ENCODE results near the gene MAP3K12. TPM values are rescaled to one million over a fixed set of nuclear protein-coding genes. Genes with fewer than 3 reads are reported as not detected.
A peak's percentile ranks its signal among the peaks of the same experiment; 100 is the strongest.

MAP3K12 gene
- total RNA-seq, 5 donors from 2014 or later (not counting 1 experiment from before 2014, with no cell fraction given), result 21.4 to 29.9 (median 25.9) TPM

- ATAC-seq (replicated peaks in 1 of 4), result no peak
- WGBS (ENCODE audit: insufficient coverage), result 100% methylated on average over 1 of the region's 3 CpGs
- Histone ChIP-seq H3K4me3 (ENCODE audit: control insufficient read depth in 1 of 2, extremely low read depth in 1 of 2, low read length in 1 of 2) (no peak overlapping the region), H3K36me3 (ENCODE audit: control insufficient read depth in 2 of 2, extremely low read depth in 1 of 2, insufficient read depth in 1 of 2, low read length in 1 of 2) (peaks cover 6 to 58% of the 10 kb centered on the region in 2 donors), H3K27ac (ENCODE audit: low read length) (no peak overlapping the region), H3K4me1 (ENCODE audit: control insufficient read depth in 1 of 2, extremely low read depth in 1 of 2, insufficient read depth in 2 of 2, low read length in 2 of 2) (peaks cover 13 to 17% of the 10 kb centered on the region in 2 experiments), H3K27me3 (replicated peaks in 1 of 2; ENCODE audit: control insufficient read depth in 2 of 2, extremely low read depth in 1 of 2, insufficient read depth in 2 of 2, low read length in 1 of 2) (no peaks in the 10 kb centered on the region), H3K9me3 (no peaks in the 10 kb centered on the region)
- CTCF ChIA-PET, result interaction anchor here in 1 of 2 donors (0.8 to 1.0 kb wide), 2 partner anchors 22 to 53 kb away, joined by 3 read pairs; no protein-coding TSS in a partner anchor
- peaks cover 35 to 44% (median 41%) of the 10 kb centered on the region in 3 donors for H3K4me1 Mint-ChIP-seq
- H3K27me3 Mint-ChIP-seq, result no peaks in the 10 kb centered on the region
- DNase-seq, result no peak
- H3K9me3 Mint-ChIP-seq, result no peaks in the 10 kb centered on the region
- H3K4me3 Mint-ChIP-seq, result peak overlapping the region; percentile 56 to 97 (median 89)
- H3K36me3 Mint-ChIP-seq, result peaks cover 39% of the 10 kb centered on the region
- POLR2A ChIA-PET, result interaction anchor here (0.6 to 1.6 kb wide), 5 partner anchors 20 to 69 kb away, joined by 3 to 7 read pairs (median 5); no protein-coding TSS in a partner anchor
- no peak overlapping the region for H3K27ac Mint-ChIP-seq
Observed at GRCh38 chr12:53454707-53455106, 44.6 kb downstream of the MAP3K12 start.

GRCh38 chr12:53453953-53454640 lies 45.2 kb downstream of the MAP3K12 start:
- Mint-ChIP-seq H3K36me3 (peaks cover 37% of the 10 kb centered on the region), H3K9me3 (no peaks in the 10 kb centered on the region), H3K4me3 (peak overlapping the region; percentile 89 to 99 (median 97)), H3K27ac (peak overlapping the region; percentile 24 to 99), H3K27me3 (no peaks in the 10 kb centered on the region), H3K4me1 (peaks cover 34 to 41% (median 40%) of the 10 kb centered on the region in 3 donors)
- ChIA-PET POLR2A (interaction anchor here (0.5 to 1.6 kb wide), 7 partner anchors 19 to 135 kb away, joined by 3 to 10 read pairs (median 5); no protein-coding TSS in a partner anchor), CTCF (interaction anchor here in 1 of 2 donors (0.8 to 1.0 kb wide), 2 partner anchors 23 to 54 kb away, joined by 3 read pairs; no protein-coding TSS in a partner anchor)
- no peaks in the 10 kb centered on the region for H3K9me3 ChIP-seq
- peaks cover 6 to 52% of the 10 kb centered on the region in 2 donors for H3K36me3 ChIP-seq (ENCODE audit: control insufficient read depth in 2 of 2, extremely low read depth in 1 of 2, insufficient read depth in 1 of 2, low read length in 1 of 2)
- no peak overlapping the region for H3K4me3 ChIP-seq (ENCODE audit: control insufficient read depth in 1 of 2, extremely low read depth in 1 of 2, low read length in 1 of 2)
- ATAC-seq (replicated peaks in 1 of 4) (no peak), DNase-seq (no peak)
- H3K4me1 ChIP-seq (ENCODE audit: control insufficient read depth in 1 of 2, extremely low read depth in 1 of 2, insufficient read depth in 2 of 2, low read length in 2 of 2), result peaks cover 13 to 17% of the 10 kb centered on the region in 2 experiments
- 35% methylated on average over 5 of the region's 6 CpGs for WGBS (ENCODE audit: insufficient coverage)
- H3K27me3 ChIP-seq (replicated peaks in 1 of 2; ENCODE audit: control insufficient read depth in 2 of 2, extremely low read depth in 1 of 2, insufficient read depth in 2 of 2, low read length in 1 of 2), result no peaks in the 10 kb centered on the region
- H3K27ac ChIP-seq (ENCODE audit: low read length), result peak overlapping the region; percentile 85

- Mint-ChIP-seq H3K36me3 (peaks cover 35% of the 10 kb centered on the region), H3K4me1 (peaks cover 34 to 41% (median 38%) of the 10 kb centered on the region in 3 donors), H3K4me3 (peak overlapping the region; percentile 89 to 99 (median 97)), H3K9me3 (no peaks in the 10 kb centered on the region), H3K27me3 (no peaks in the 10 kb centered on the region), H3K27ac (peak overlapping the region; percentile 99)
- Histone ChIP-seq H3K36me3 (ENCODE audit: control insufficient read depth in 2 of 2, extremely low read depth in 1 of 2, insufficient read depth in 1 of 2, low read length in 1 of 2) (peaks cover 14 to 39% of the 10 kb centered on the region in 2 donors), H3K27me3 (replicated peaks in 1 of 2; ENCODE audit: control insufficient read depth in 2 of 2, extremely low read depth in 1 of 2, insufficient read depth in 2 of 2, low read length in 1 of 2) (no peaks in the 10 kb centered on the region), H3K4me1 (ENCODE audit: control insufficient read depth in 1 of 2, extremely low read depth in 1 of 2, insufficient read depth in 2 of 2, low read length in 2 of 2) (peaks cover 13 to 17% of the 10 kb centered on the region in 2 experiments), H3K4me3 (ENCODE audit: control insufficient read depth in 1 of 2, extremely low read depth in 1 of 2, low read length in 1 of 2) (peak overlapping the region; percentile 76 to 79), H3K9me3 (no peaks in the 10 kb centered on the region), H3K27ac (ENCODE audit: low read length) (peak overlapping the region; percentile 85)
- ATAC-seq (replicated peaks in 1 of 4), result peak; percentile 42 to 52 (median 50)
- DNase-seq, result peak; percentile 50 to 87 (median 75)
- WGBS (ENCODE audit: insufficient coverage), result under 1% methylated on average over 13 of the region's 82 CpGs
- ChIA-PET POLR2A (interaction anchor here in 1 of 2 donors (0.7 to 0.8 kb wide), 2 partner anchors 13 to 71 kb away, joined by 3 to 6 read pairs; no protein-coding TSS in a partner anchor), CTCF (interaction anchor here (0.7 to 1.0 kb wide), 6 partner anchors 21 to 194 kb away, joined by 3 to 6 read pairs (median 4); no protein-coding TSS in a partner anchor)
Observed at GRCh38 chr12:53452159-53453077, 46.8 kb downstream of the MAP3K12 start.

GRCh38 chr12:53451661-53452158 lies 47.5 kb downstream of the MAP3K12 start, which contains the start of gene PCBP2:
PCBP2 (plus strand) TSS chr12:53452102; CDS start chr12:53454801, 2,699 bp downstream.
- peak; percentile 94 for ATAC-seq (replicated peaks in 1 of 4)
- DNase-seq, result peak; percentile 89 to 99 (median 97)
- CTCF ChIA-PET, result interaction anchor here (0.5 to 1.9 kb wide), 6 partner anchors 10 to 99 kb away, joined by 3 to 8 read pairs (median 4); partner anchors contain the start of gene TARBP2 (in 1 of the 2)
- peaks cover 13 to 17% of the 10 kb centered on the region in 2 experiments for H3K4me1 ChIP-seq (ENCODE audit: control insufficient read depth in 1 of 2, extremely low read depth in 1 of 2, insufficient read depth in 2 of 2, low read length in 2 of 2)
- Mint-ChIP-seq H3K27me3 (no peaks in the 10 kb centered on the region), H3K4me3 (peak within 1 kb of the TSS; percentile 89 to 99 (median 97)), H3K27ac (peak within 1 kb of the TSS; percentile 99), H3K36me3 (peaks cover 31% of the 10 kb centered on the region), H3K9me3 (no peaks in the 10 kb centered on the region), H3K4me1 (peaks cover 34 to 41% (median 38%) of the 10 kb centered on the region in 3 donors)
- POLR2A ChIA-PET, result no interaction called here
- no peaks in the 10 kb centered on the region for H3K27me3 ChIP-seq (replicated peaks in 1 of 2; ENCODE audit: control insufficient read depth in 2 of 2, extremely low read depth in 1 of 2, insufficient read depth in 2 of 2, low read length in 1 of 2)
- H3K36me3 ChIP-seq (ENCODE audit: control insufficient read depth in 2 of 2, extremely low read depth in 1 of 2, insufficient read depth in 1 of 2, low read length in 1 of 2), result peaks cover 17 to 38% of the 10 kb centered on the region in 2 donors
- WGBS (ENCODE audit: insufficient coverage), result 0% methylated on average over 13 of the region's 32 CpGs
- H3K9me3 ChIP-seq, result no peaks in the 10 kb centered on the region
- peak within 1 kb of the TSS; percentile 76 to 79 for H3K4me3 ChIP-seq (ENCODE audit: control insufficient read depth in 1 of 2, extremely low read depth in 1 of 2, low read length in 1 of 2)
- peak within 1 kb of the TSS; percentile 85 for H3K27ac ChIP-seq (ENCODE audit: low read length)

GRCh38 chr12:53450936-53451335 lies 48.3 kb downstream of the MAP3K12 start:
- Mint-ChIP-seq H3K27me3 (no peaks in the 10 kb centered on the region), H3K4me3 (no peak overlapping the region), H3K36me3 (peaks cover 30% of the 10 kb centered on the region), H3K27ac (peak overlapping the region in 1 of 2 donors; percentile 6), H3K4me1 (peaks cover 41 to 45% (median 43%) of the 10 kb centered on the region in 3 donors), H3K9me3 (no peaks in the 10 kb centered on the region)
- WGBS (ENCODE audit: insufficient coverage), result 100% methylated on average over 2 of the region's 7 CpGs
- ATAC-seq (replicated peaks in 1 of 4), result no peak
- Histone ChIP-seq H3K27ac (ENCODE audit: low read length) (peak overlapping the region; percentile 54), H3K9me3 (no peaks in the 10 kb centered on the region), H3K36me3 (ENCODE audit: control insufficient read depth in 2 of 2, extremely low read depth in 1 of 2, insufficient read depth in 1 of 2, low read length in 1 of 2) (peaks cover 17 to 34% of the 10 kb centered on the region in 2 donors), H3K4me1 (ENCODE audit: control insufficient read depth in 1 of 2, extremely low read depth in 1 of 2, insufficient read depth in 2 of 2, low read length in 2 of 2) (peaks cover 13 to 17% of the 10 kb centered on the region in 2 experiments), H3K27me3 (replicated peaks in 1 of 2; ENCODE audit: control insufficient read depth in 2 of 2, extremely low read depth in 1 of 2, insufficient read depth in 2 of 2, low read length in 1 of 2) (no peaks in the 10 kb centered on the region), H3K4me3 (ENCODE audit: control insufficient read depth in 1 of 2, extremely low read depth in 1 of 2, low read length in 1 of 2) (no peak overlapping the region)
- CTCF ChIA-PET, result interaction anchor here (0.6 to 1.9 kb wide), 5 partner anchors 11 to 98 kb away, joined by 3 to 8 read pairs (median 4); partner anchors contain the start of gene TARBP2 (in 1 of the 2)
- POLR2A ChIA-PET, result interaction anchor here in 1 of 2 donors (0.6 kb wide), 1 partner anchor 99 kb away, joined by 3 read pairs; no protein-coding TSS in a partner anchor
- DNase-seq, result peak in 1 of 35 experiments; percentile 2
